Karpas-422 (cell line): ENCODE measurements around the gene STKLD1. TPM values are rescaled to one million over a fixed set of nuclear protein-coding genes. Genes with fewer than 3 reads are reported as not detected.
A peak's percentile ranks its signal among the peaks of the same experiment; 100 is the strongest.

Source experiments
- DNase-seq: peaks from one replicate; pipeline ENCODE4 v3.0.0-alpha.2; 2015
- H2AFZ ChIP-seq: fragments of 200-600 bp; sonication (generic); 2 replicates; pipeline ENCODE4 v1.6.1; 2014; ENCODE audit warnings: antibody characterized with exemption, low read length, mixed read lengths
- H3K27ac ChIP-seq: fragments of 200-600 bp; sonication (generic); 2 replicates; pipeline ENCODE4 v1.5.1; 2014; ENCODE audit warnings: mild to moderate bottlenecking, low read length, moderate library complexity
- H3K27me3 ChIP-seq: fragments of 200-600 bp; sonication (generic); 2 replicates; pipeline ENCODE4 v1.6.1; 2014; ENCODE audit warnings: low read length, mixed read lengths
- H3K36me3 ChIP-seq: fragments of 200-600 bp; sonication (generic); 2 replicates; pipeline ENCODE4 v1.6.1; 2014; ENCODE audit warnings: low read length, mixed read lengths; ENCODE audit not compliant: insufficient read depth
- H3K4me1 ChIP-seq: fragments of 200-600 bp; sonication (generic); 2 replicates; pipeline ENCODE4 v1.6.1; 2014; ENCODE audit warnings: mild to moderate bottlenecking, low read length, mixed read lengths
- H3K4me2 ChIP-seq: fragments of 200-600 bp; sonication (generic); 2 replicates; pipeline ENCODE4 v1.6.1; 2014; ENCODE audit warnings: low read length, low read depth, mild to moderate bottlenecking; ENCODE audit not compliant: poor library complexity, severe bottlenecking
- H3K4me3 ChIP-seq: fragments of 200-600 bp; sonication (generic); 2 replicates; pipeline ENCODE4 v1.5.1; 2014; ENCODE audit warnings: mild to moderate bottlenecking, antibody characterized with exemption, low read length, mixed read lengths
- H3K79me2 ChIP-seq: fragments of 200-600 bp; sonication (generic); 2 replicates; pipeline ENCODE4 v1.6.1; 2014; ENCODE audit warnings: mild to moderate bottlenecking, low read length, mixed read lengths
- H3K9ac ChIP-seq: fragments of 200-600 bp; sonication (generic); 2 replicates; pipeline ENCODE4 v1.6.0; 2014; ENCODE audit warnings: low read length
- H3K9me2 ChIP-seq: fragments of 200-600 bp; sonication (generic), shearing (Covaris generic); replicated peaks from 2 replicates; pipeline ENCODE4 v1.6.0; 2014; ENCODE audit warnings: mild to moderate bottlenecking, low read length, moderate library complexity; ENCODE audit not compliant: insufficient read depth
- H3K9me3 ChIP-seq: fragments of 300-700, 200-600 bp; sonication (generic); 2 replicates; pipeline ENCODE4 v1.6.1; 2014; ENCODE audit warnings: low read length, mixed read lengths
- H4K20me1 ChIP-seq: fragments of 200-600 bp; sonication (generic); 2 replicates; pipeline ENCODE4 v1.6.1; 2014; ENCODE audit warnings: mild to moderate bottlenecking, antibody characterized with exemption, low read length, low read depth; ENCODE audit not compliant: insufficient read depth
- total RNA-seq: library from RNA; depleted of rRNA; stranded (reverse); fragments of >200 nt; shearing (Covaris generic); gene quantifications from 2 replicates; pipeline ENCODE4 v1.2.3, GENCODE V29; 2014; ENCODE audit warnings: low replicate concordance

STKLD1 gene
- total RNA-seq, 1 experiment from 2014 or later: 0.93 TPM

- Histone ChIP-seq H3K27me3 (no peaks in the 10 kb centered on the region), H3K4me1 (no peaks in the 10 kb centered on the region), H3K27ac (no peak overlapping the region), H3K79me2 (no peaks in the 10 kb centered on the region), H3K9me3 (no peaks in the 10 kb centered on the region), H4K20me1 (no peaks in the 10 kb centered on the region; the same call in 1 of the 2 replicates), H3K4me2 (no peak overlapping the region), H3K36me3 (no peaks in the 10 kb centered on the region), H3K4me3 (no peak overlapping the region), H3K9me2 (no peaks in the 10 kb centered on the region), H3K9ac (no peak overlapping the region), H2AFZ (no peak overlapping the region)
- no peak for DNase-seq
These were observed 21.7 kb downstream of the STKLD1 start for GRCh38 chr9:133397895-133398294.

- H3K4me2 ChIP-seq: no peak overlapping the region
- H3K79me2 ChIP-seq: no peaks in the 10 kb centered on the region
- H3K9ac ChIP-seq: no peak overlapping the region
- H3K27me3 ChIP-seq: no peaks in the 10 kb centered on the region
- H3K27ac ChIP-seq: no peak overlapping the region
- DNase-seq: no peak
- no peak overlapping the region for H2AFZ ChIP-seq
- peaks cover 4% of the 10 kb centered on the region; the same call in 1 of the 2 replicates for H3K36me3 ChIP-seq
- no peaks in the 10 kb centered on the region for H3K9me2 ChIP-seq
- no peak overlapping the region for H3K4me3 ChIP-seq
- no peaks in the 10 kb centered on the region for H3K4me1 ChIP-seq
- no peaks in the 10 kb centered on the region; the same call in 1 of the 2 replicates for H4K20me1 ChIP-seq
- H3K9me3 ChIP-seq: no peaks in the 10 kb centered on the region
These were observed 24.1 kb downstream of the STKLD1 start for GRCh38 chr9:133400292-133400691.

GRCh38 chr9:133401588-133401987 is 25.4 kb downstream of the STKLD1 start:
- Histone ChIP-seq H3K4me2 (no peak overlapping the region), H3K4me3 (no peak overlapping the region), H2AFZ (no peak overlapping the region), H4K20me1 (peaks cover 13% of the 10 kb centered on the region; the same call in 1 of the 2 replicates), H3K4me1 (no peaks in the 10 kb centered on the region), H3K79me2 (no peaks in the 10 kb centered on the region), H3K27ac (no peak overlapping the region), H3K9me3 (no peaks in the 10 kb centered on the region), H3K9ac (no peak overlapping the region), H3K9me2 (no peaks in the 10 kb centered on the region), H3K36me3 (peaks cover 15% of the 10 kb centered on the region), H3K27me3 (no peaks in the 10 kb centered on the region)
- no peak for DNase-seq

GRCh38 chr9:133402689-133403088 is 26.5 kb downstream of the STKLD1 start:
- Histone ChIP-seq H4K20me1 (peaks cover 15% of the 10 kb centered on the region; the same call in 1 of the 2 replicates), H3K9ac (no peak overlapping the region), H3K4me1 (no peaks in the 10 kb centered on the region), H2AFZ (no peak overlapping the region), H3K9me3 (no peaks in the 10 kb centered on the region), H3K79me2 (no peaks in the 10 kb centered on the region), H3K9me2 (no peaks in the 10 kb centered on the region), H3K27me3 (no peaks in the 10 kb centered on the region), H3K27ac (no peak overlapping the region), H3K4me2 (no peak overlapping the region), H3K4me3 (no peak overlapping the region), H3K36me3 (peaks cover 16% of the 10 kb centered on the region)
- no peak for DNase-seq

GRCh38 chr9:133403766-133404453 is 27.7 kb downstream of the STKLD1 start:
- Histone ChIP-seq H2AFZ (no peak overlapping the region), H3K9me2 (no peaks in the 10 kb centered on the region), H3K27me3 (no peaks in the 10 kb centered on the region), H3K9me3 (no peaks in the 10 kb centered on the region), H4K20me1 (peaks cover 17% of the 10 kb centered on the region; the same call in 1 of the 2 replicates), H3K27ac (no peak overlapping the region), H3K9ac (no peak overlapping the region), H3K4me3 (no peak overlapping the region), H3K79me2 (no peaks in the 10 kb centered on the region), H3K4me2 (no peak overlapping the region), H3K36me3 (peaks cover 19% of the 10 kb centered on the region), H3K4me1 (no peaks in the 10 kb centered on the region)
- peak; percentile 89 for DNase-seq

GRCh38 chr9:133404454-133405002 is 28.4 kb downstream of the STKLD1 start:
- H3K9ac ChIP-seq: no peak overlapping the region
- H3K36me3 ChIP-seq: peaks cover 19% of the 10 kb centered on the region
- no peaks in the 10 kb centered on the region for H3K27me3 ChIP-seq
- no peaks in the 10 kb centered on the region for H3K9me3 ChIP-seq
- no peak overlapping the region for H3K4me2 ChIP-seq
- no peak overlapping the region for H3K4me3 ChIP-seq
- H3K79me2 ChIP-seq: no peaks in the 10 kb centered on the region
- no peaks in the 10 kb centered on the region for H3K9me2 ChIP-seq
- no peak overlapping the region for H2AFZ ChIP-seq
- no peak for DNase-seq
- no peak overlapping the region for H3K27ac ChIP-seq
- peaks cover 17% of the 10 kb centered on the region; the same call in 1 of the 2 replicates for H4K20me1 ChIP-seq
- no peaks in the 10 kb centered on the region for H3K4me1 ChIP-seq

- H3K9ac ChIP-seq: no peak overlapping the region
- no peaks in the 10 kb centered on the region for H3K9me2 ChIP-seq
- H3K27ac ChIP-seq: no peak overlapping the region
- no peak overlapping the region for H3K4me2 ChIP-seq
- H3K36me3 ChIP-seq: peaks cover 23% of the 10 kb centered on the region
- H3K79me2 ChIP-seq: no peaks in the 10 kb centered on the region
- H3K4me1 ChIP-seq: no peaks in the 10 kb centered on the region
- peaks cover 17% of the 10 kb centered on the region; the same call in 1 of the 2 replicates for H4K20me1 ChIP-seq
- H3K4me3 ChIP-seq: no peak overlapping the region
- no peaks in the 10 kb centered on the region for H3K9me3 ChIP-seq
- no peak overlapping the region for H2AFZ ChIP-seq
- H3K27me3 ChIP-seq: no peaks in the 10 kb centered on the region
- no peak for DNase-seq
These were observed 29.6 kb downstream of the STKLD1 start for GRCh38 chr9:133405508-133406438.
